ENCODE data around the gene KCNK10. TPM values are rescaled to one million over a fixed set of nuclear protein-coding genes. Genes with fewer than 3 reads are reported as not detected.

The KCNK10 gene
- total RNA-seq, 1 donor from 2014 or later = not detected

DNA sequence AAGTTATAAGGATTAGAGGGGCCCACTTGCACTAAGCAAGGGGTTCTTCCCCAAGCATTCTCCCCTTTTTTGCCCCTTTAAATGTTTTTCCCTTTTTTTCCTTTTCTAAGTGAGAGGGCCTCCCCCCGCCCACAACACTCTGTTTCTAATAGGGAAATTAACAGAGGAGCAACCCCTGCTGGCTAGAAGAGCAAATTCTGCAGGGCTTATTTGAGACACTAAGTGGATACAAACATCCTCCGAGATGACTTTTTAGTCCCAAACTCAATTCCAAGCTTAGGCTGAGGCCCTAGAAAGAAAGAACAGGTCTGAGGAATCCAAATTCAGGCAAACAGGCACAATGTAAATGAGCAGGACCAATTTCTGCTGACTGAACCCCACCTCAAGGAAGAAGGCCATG, 179.3 kb downstream of the KCNK10 start:
- intact Hi-C loops (cut with DNase I) = no loop called here
- H3K27ac ChIP-seq = no peak overlapping the region
- TF ChIP-seq, protein P1, sequence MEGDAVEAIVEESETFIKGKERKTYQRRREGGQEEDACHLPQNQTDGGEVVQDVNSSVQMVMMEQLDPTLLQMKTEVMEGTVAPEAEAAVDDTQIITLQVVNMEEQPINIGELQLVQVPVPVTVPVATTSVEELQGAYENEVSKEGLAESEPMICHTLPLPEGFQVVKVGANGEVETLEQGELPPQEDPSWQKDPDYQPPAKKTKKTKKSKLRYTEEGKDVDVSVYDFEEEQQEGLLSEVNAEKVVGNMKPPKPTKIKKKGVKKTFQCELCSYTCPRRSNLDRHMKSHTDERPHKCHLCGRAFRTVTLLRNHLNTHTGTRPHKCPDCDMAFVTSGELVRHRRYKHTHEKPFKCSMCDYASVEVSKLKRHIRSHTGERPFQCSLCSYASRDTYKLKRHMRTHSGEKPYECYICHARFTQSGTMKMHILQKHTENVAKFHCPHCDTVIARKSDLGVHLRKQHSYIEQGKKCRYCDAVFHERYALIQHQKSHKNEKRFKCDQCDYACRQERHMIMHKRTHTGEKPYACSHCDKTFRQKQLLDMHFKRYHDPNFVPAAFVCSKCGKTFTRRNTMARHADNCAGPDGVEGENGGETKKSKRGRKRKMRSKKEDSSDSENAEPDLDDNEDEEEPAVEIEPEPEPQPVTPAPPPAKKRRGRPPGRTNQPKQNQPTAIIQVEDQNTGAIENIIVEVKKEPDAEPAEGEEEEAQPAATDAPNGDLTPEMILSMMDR (IDR thresholded peaks at IDR 0.05) = no peak
- no peaks in the 10 kb centered on the region for H3K36me3 ChIP-seq
- H3K4me3 ChIP-seq = no peak overlapping the region
- no peaks in the 10 kb centered on the region for H3K9me3 ChIP-seq
- H3K4me1 ChIP-seq = no peaks in the 10 kb centered on the region
- no peak for DNase-seq (ENCODE audit: low spot score in 2 of 2)
- no peaks in the 10 kb centered on the region for H3K27me3 ChIP-seq

DNA sequence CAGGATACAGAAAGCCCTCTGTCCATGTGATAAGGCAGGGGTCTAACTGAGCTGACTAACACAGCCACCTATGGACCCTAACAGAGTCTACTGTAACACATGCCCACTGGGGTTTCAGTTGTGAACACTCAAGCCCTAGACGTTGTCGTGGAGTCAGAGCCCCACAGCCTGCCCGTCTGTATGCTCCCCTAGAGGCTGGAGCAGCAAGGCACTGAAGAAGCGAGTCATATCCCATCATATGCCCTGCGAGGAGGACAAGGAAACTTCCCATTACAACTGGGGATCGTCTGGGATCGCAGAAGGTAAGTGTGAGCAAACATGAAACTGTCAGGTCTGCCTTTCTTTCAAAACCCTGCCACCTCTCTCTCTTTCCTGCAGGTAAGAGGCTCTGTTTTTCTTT, 180.1 kb downstream of the KCNK10 start:
- H3K36me3 ChIP-seq = no peaks in the 10 kb centered on the region
- no peaks in the 10 kb centered on the region for H3K27me3 ChIP-seq
- no peak overlapping the region for H3K4me3 ChIP-seq
- H3K9me3 ChIP-seq = no peaks in the 10 kb centered on the region
- H3K27ac ChIP-seq = no peak overlapping the region
- intact Hi-C loops (cut with DNase I) = no loop called here
- TF ChIP-seq, protein P1 (IDR thresholded peaks at IDR 0.05) = no peak
- DNase-seq (ENCODE audit: low spot score in 2 of 2) = no peak
- no peaks in the 10 kb centered on the region for H3K4me1 ChIP-seq

DNA sequence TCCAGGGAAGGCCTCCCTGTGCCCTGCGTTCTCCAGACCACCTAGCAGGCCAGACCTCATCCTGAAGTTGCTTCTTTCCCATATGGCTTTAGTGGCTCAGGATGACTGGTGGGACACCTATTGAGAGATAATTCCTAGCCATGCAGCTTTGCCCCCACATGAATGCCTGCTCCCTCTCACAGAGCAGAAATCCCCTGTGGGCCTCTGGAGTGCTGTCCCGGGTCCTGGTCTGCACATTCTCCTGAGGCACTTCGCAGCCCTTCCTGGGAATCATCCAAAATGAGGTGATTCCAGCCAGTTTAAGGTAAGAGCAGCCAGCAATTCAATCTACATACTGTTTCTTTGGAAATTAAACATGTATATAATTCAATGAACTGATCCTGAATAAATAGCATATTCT, 182.2 kb downstream of the KCNK10 start:
- H3K4me1 ChIP-seq = no peaks in the 10 kb centered on the region
- H3K27me3 ChIP-seq = no peaks in the 10 kb centered on the region
- no peak for DNase-seq (ENCODE audit: low spot score in 2 of 2)
- H3K4me3 ChIP-seq = no peak overlapping the region
- no peak overlapping the region for H3K27ac ChIP-seq
- H3K36me3 ChIP-seq = no peaks in the 10 kb centered on the region
- intact Hi-C loops (cut with DNase I) = no loop called here
- H3K9me3 ChIP-seq = no peaks in the 10 kb centered on the region
- TF ChIP-seq, protein P1 (IDR thresholded peaks at IDR 0.05) = no peak

DNA sequence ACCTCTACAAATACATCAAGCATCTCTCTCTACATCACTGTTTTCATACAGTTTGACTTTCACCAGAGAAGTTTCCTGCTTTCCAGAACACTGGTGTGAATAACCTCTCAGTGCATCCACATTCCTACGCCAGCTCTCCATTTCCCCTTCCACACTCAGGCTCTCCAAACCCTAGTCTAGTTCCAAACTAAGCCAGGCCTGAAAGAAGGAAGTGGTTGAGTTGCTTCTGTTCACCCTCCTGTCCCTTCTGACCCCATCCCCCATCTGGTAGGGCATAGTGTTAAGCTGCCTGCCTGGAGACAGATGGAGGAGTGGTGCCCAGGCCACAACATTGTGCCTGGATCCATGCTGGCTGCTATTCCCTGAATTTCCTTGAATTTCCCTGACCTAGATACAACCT, 185.7 kb downstream of the KCNK10 start:
- TF ChIP-seq, protein P1 (IDR thresholded peaks at IDR 0.05) = no peak
- DNase-seq (ENCODE audit: low spot score in 2 of 2) = no peak
- no peaks in the 10 kb centered on the region for H3K36me3 ChIP-seq
- intact Hi-C loops (cut with DNase I) = no loop called here
- no peak overlapping the region for H3K27ac ChIP-seq
- H3K27me3 ChIP-seq = no peaks in the 10 kb centered on the region
- H3K9me3 ChIP-seq = no peaks in the 10 kb centered on the region
- no peak overlapping the region for H3K4me3 ChIP-seq
- no peaks in the 10 kb centered on the region for H3K4me1 ChIP-seq

Other genes with a start within 250 kb of the KCNK10 start
- 1.6 TPM for gene SPATA7, start 62.4 kb upstream of the KCNK10 start, total RNA-seq
- gene PTPN21, start 231.7 kb upstream of the KCNK10 start, total RNA-seq = 18.1 TPM
- 62.2 TPM for gene ZC3H14, start 239.8 kb upstream of the KCNK10 start, total RNA-seq

All from ascending aorta (tissue), 2 donors.